CD4-positive, CD25-positive, alpha-beta regulatory T cell (primary cell): ENCODE results near the gene HRG. TPM values are rescaled to one million over a fixed set of nuclear protein-coding genes. Genes with fewer than 3 reads are reported as not detected.
"Not testable (repeated sequence)": the region's sequence is repeated elsewhere in the genome, so short reads cannot be mapped to it uniquely, and the experiment has no call there.

ENCODE experiments used
- ATAC-seq, 2 donors: fragments of 150-1000 bp; cut with Tn5 transposase; one replicate each; pipeline ENCODE4 v1.10.0; 2021; ENCODE audit warnings: low read depth in 2 of 2, moderate number of reproducible peaks in 2 of 2, moderate library complexity in 1 of 2
- DNase-seq, 3 donors: peaks; one replicate each; pipeline versions ENCODE4 v3.0.0 to v3.0.0-alpha.2; 2012 to 2022; ENCODE audit warnings: mixed read lengths in 1 of 3
- H3K27ac ChIP-seq: one replicate; pipeline ENCODE4 v1.7.0; 2013; ENCODE audit warnings: mild to moderate bottlenecking, low read length; ENCODE audit not compliant: insufficient read depth, poor library complexity, severe bottlenecking
- H3K27me3 ChIP-seq: one replicate; pipeline ENCODE4 v1.7.0; 2013; ENCODE audit warnings: low read length; ENCODE audit not compliant: control insufficient read depth, insufficient read depth
- H3K36me3 ChIP-seq: one replicate; pipeline ENCODE4 v1.7.0; 2013; ENCODE audit warnings: mild to moderate bottlenecking, low read length, moderate library complexity; ENCODE audit not compliant: control insufficient read depth, insufficient read depth
- H3K4me1 ChIP-seq: 2 replicates; pipeline ENCODE4 v1.7.0; 2013; ENCODE audit warnings: mild to moderate bottlenecking, low read length; ENCODE audit not compliant: insufficient read depth, control insufficient read depth, poor library complexity, severe bottlenecking
- H3K4me3 ChIP-seq: one replicate; pipeline ENCODE4 v1.7.0; 2013; ENCODE audit warnings: low read depth, mild to moderate bottlenecking, low read length, moderate library complexity
- H3K9me3 ChIP-seq, 2 experiments: 1 replicate in 1 of 2; 2 replicates in 1 of 2; pipeline ENCODE4 v1.7.0; 2013; ENCODE audit warnings: low read length in 2 of 2, mild to moderate bottlenecking in 1 of 2, moderate library complexity in 1 of 2; ENCODE audit not compliant: control insufficient read depth in 2 of 2
- H3K27ac Mint-ChIP-seq, 3 donors: one replicate each; pipeline ENCODE4 v1.8.0; 2020 to 2022; ENCODE audit warnings: mild to moderate bottlenecking in 3 of 3, mixed read lengths in 3 of 3, moderate library complexity in 2 of 3
- H3K27me3 Mint-ChIP-seq: one replicate; pipeline ENCODE4 v1.8.0; 2022; ENCODE audit warnings: mild to moderate bottlenecking, mixed read lengths
- H3K36me3 Mint-ChIP-seq: one replicate; pipeline ENCODE4 v1.8.0; 2020; ENCODE audit warnings: mixed read lengths
- H3K4me1 Mint-ChIP-seq, 4 donors: one replicate each; pipeline ENCODE4 v1.8.0; 2020 to 2022; ENCODE audit warnings: mixed read lengths in 4 of 4, mild to moderate bottlenecking in 1 of 4
- H3K4me3 Mint-ChIP-seq, 4 donors: one replicate each; pipeline ENCODE4 v1.8.0; 2020 to 2022; ENCODE audit warnings: mild to moderate bottlenecking in 4 of 4, mixed read lengths in 4 of 4, moderate library complexity in 3 of 4
- H3K9me3 Mint-ChIP-seq, 7 donors: one replicate each; pipeline ENCODE4 v1.8.0; 2020 to 2022; ENCODE audit warnings: mixed read lengths in 7 of 7, mild to moderate bottlenecking in 3 of 7, moderate library complexity in 2 of 7
- polyA plus RNA-seq, 4 donors: library from polyadenylated mRNA; unstranded; fragments of 300-500 nt; fragmentation: Illumina TruSeq; gene quantifications; one replicate each; pipeline ENCODE4 v1.2.3, GENCODE V29; 2021
- total RNA-seq: library from RNA; stranded (reverse); gene quantifications from one replicate; pipeline ENCODE4 v1.2.3, GENCODE V29; 2022

HRG gene
- total and polyA plus RNA-seq, 5 donors from 2014 or later: not detected

GRCh38 chr3:186686475-186686874 lies 20.7 kb downstream of the HRG start:
- H3K27ac ChIP-seq, ATAC-seq, H3K4me3 ChIP-seq, H3K4me1 Mint-ChIP-seq, H3K4me1 ChIP-seq, DNase-seq, H3K9me3 ChIP-seq, H3K36me3 ChIP-seq, H3K4me3 Mint-ChIP-seq, H3K36me3 Mint-ChIP-seq, H3K27ac Mint-ChIP-seq: not testable (repeated sequence)
- peaks cover 0 to 15% (median 6%) of the 10 kb centered on the region in 7 donors for H3K9me3 Mint-ChIP-seq
- H3K27me3 Mint-ChIP-seq: peaks cover 40% of the 10 kb centered on the region
- peaks cover 20% of the 10 kb centered on the region for H3K27me3 ChIP-seq

- no peaks in the 10 kb centered on the region for H3K36me3 Mint-ChIP-seq
- H3K27me3 ChIP-seq: peaks cover 21% of the 10 kb centered on the region
- H3K4me3 ChIP-seq: no peak overlapping the region
- H3K27ac Mint-ChIP-seq: no peak overlapping the region
- no peak overlapping the region for H3K27ac ChIP-seq
- H3K4me1 ChIP-seq: no peaks in the 10 kb centered on the region
- no peaks in the 10 kb centered on the region for H3K4me1 Mint-ChIP-seq
- H3K4me3 Mint-ChIP-seq: no peak overlapping the region
- peaks cover 34% of the 10 kb centered on the region for H3K27me3 Mint-ChIP-seq
- DNase-seq (no peak), ATAC-seq (no peak)
- H3K9me3 ChIP-seq: no peaks in the 10 kb centered on the region
- H3K36me3 ChIP-seq: no peaks in the 10 kb centered on the region
- peaks cover 0 to 15% (median 6%) of the 10 kb centered on the region in 7 donors for H3K9me3 Mint-ChIP-seq
These were observed 21.4 kb downstream of the HRG start for GRCh38 chr3:186687120-186687651.

- Mint-ChIP-seq H3K27me3 (peaks cover 31% of the 10 kb centered on the region), H3K9me3 (peaks cover 0 to 11% (median 3%) of the 10 kb centered on the region in 7 donors)
- ATAC-seq, DNase-seq, H3K36me3 ChIP-seq, H3K4me1 Mint-ChIP-seq, H3K4me3 Mint-ChIP-seq, H3K36me3 Mint-ChIP-seq, H3K9me3 ChIP-seq, H3K27ac Mint-ChIP-seq, H3K4me3 ChIP-seq, H3K27ac ChIP-seq, H3K4me1 ChIP-seq: not testable (repeated sequence)
- H3K27me3 ChIP-seq: peaks cover 20% of the 10 kb centered on the region
These were observed 24.5 kb downstream of the HRG start for GRCh38 chr3:186690304-186690703.

DNA sequence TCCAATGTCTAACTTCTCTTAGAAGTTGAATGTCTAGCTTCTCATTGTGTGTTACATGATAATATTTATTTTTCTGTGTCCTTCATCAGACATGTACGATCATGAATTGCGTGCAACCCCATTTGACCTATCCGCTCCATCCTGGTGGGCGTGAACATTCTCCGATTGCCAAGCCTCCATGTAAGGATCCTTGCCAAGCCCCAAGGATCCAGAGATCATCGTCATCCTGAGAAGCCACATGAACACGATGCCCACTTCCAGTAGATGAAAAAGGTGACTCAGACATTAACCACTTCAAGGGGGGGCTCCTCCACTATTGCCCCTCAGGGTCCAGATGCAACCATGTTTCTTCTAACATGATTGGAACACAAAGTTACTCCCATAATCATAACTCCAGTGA lies 25.9 kb downstream of the HRG start:
- H3K4me1 ChIP-seq: no peaks in the 10 kb centered on the region
- no peak for ATAC-seq
- peaks cover 19% of the 10 kb centered on the region for H3K27me3 ChIP-seq
- no peaks in the 10 kb centered on the region for H3K36me3 Mint-ChIP-seq
- H3K9me3 ChIP-seq: no peaks in the 10 kb centered on the region
- H3K9me3 Mint-ChIP-seq: peaks cover 0 to 4% (median 0%) of the 10 kb centered on the region in 7 donors
- no peak overlapping the region for H3K27ac ChIP-seq
- DNase-seq: no peak
- H3K27me3 Mint-ChIP-seq: peaks cover 22% of the 10 kb centered on the region
- H3K4me1 Mint-ChIP-seq: no peaks in the 10 kb centered on the region
- H3K27ac Mint-ChIP-seq: no peak overlapping the region
- no peak overlapping the region for H3K4me3 ChIP-seq
- no peak overlapping the region for H3K4me3 Mint-ChIP-seq
- H3K36me3 ChIP-seq: no peaks in the 10 kb centered on the region

- Mint-ChIP-seq H3K27ac (no peak overlapping the region), H3K9me3 (peaks cover 0 to 4% (median 0%) of the 10 kb centered on the region in 7 donors), H3K4me1 (no peaks in the 10 kb centered on the region), H3K36me3 (no peaks in the 10 kb centered on the region), H3K27me3 (peaks cover 12% of the 10 kb centered on the region), H3K4me3 (no peak overlapping the region)
- no peak overlapping the region for H3K27ac ChIP-seq
- no peaks in the 10 kb centered on the region for H3K36me3 ChIP-seq
- H3K9me3 ChIP-seq: no peaks in the 10 kb centered on the region
- DNase-seq (no peak), ATAC-seq (no peak)
- H3K27me3 ChIP-seq: peaks cover 14% of the 10 kb centered on the region
- no peak overlapping the region for H3K4me3 ChIP-seq
- H3K4me1 ChIP-seq: no peaks in the 10 kb centered on the region
These were observed 28.0 kb downstream of the HRG start for GRCh38 chr3:186693843-186694242.

GRCh38 chr3:186694288-186695032 lies 28.6 kb downstream of the HRG start:
- Mint-ChIP-seq H3K4me1 (no peaks in the 10 kb centered on the region), H3K27me3 (peaks cover 12% of the 10 kb centered on the region), H3K36me3 (no peaks in the 10 kb centered on the region), H3K27ac (no peak overlapping the region), H3K4me3 (no peak overlapping the region), H3K9me3 (peaks cover 0 to 4% (median 0%) of the 10 kb centered on the region in 7 donors)
- DNase-seq: no peak
- H3K4me1 ChIP-seq: no peaks in the 10 kb centered on the region
- no peak overlapping the region for H3K4me3 ChIP-seq
- H3K9me3 ChIP-seq: no peaks in the 10 kb centered on the region
- no peak for ATAC-seq
- peaks cover 14% of the 10 kb centered on the region for H3K27me3 ChIP-seq
- no peak overlapping the region for H3K27ac ChIP-seq
- H3K36me3 ChIP-seq: no peaks in the 10 kb centered on the region

GRCh38 chr3:186696522-186696921 lies 30.7 kb downstream of the HRG start:
- Mint-ChIP-seq H3K4me3 (no peak overlapping the region), H3K27ac (no peak overlapping the region), H3K27me3 (peaks cover 28% of the 10 kb centered on the region), H3K9me3 (no peaks in the 10 kb centered on the region), H3K36me3 (no peaks in the 10 kb centered on the region), H3K4me1 (no peaks in the 10 kb centered on the region)
- Histone ChIP-seq H3K36me3 (no peaks in the 10 kb centered on the region), H3K9me3 (no peaks in the 10 kb centered on the region), H3K4me1 (no peaks in the 10 kb centered on the region), H3K4me3 (no peak overlapping the region), H3K27ac (no peak overlapping the region), H3K27me3 (peaks cover 11% of the 10 kb centered on the region)
- ATAC-seq: no peak
- no peak for DNase-seq

DNA sequence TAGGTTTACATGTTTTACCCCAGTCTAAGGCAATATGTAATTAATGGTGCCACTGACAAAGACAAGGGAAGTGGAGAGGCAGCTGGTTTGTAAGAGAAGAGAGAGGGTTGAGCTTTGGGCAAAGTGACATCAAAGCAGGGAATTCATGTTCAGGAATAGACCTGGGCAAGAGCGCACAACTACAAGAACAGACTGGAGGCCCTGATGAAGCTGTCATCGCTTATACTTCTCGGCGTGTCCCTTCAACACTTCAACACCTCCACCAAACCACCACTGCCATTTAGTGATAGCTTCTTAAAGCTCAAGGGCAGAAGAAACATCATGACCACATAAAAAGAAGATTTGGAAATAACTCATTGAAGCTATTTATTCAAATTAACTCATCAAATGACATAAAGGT lies 31.7 kb downstream of the HRG start:
- no peak for DNase-seq
- no peak for ATAC-seq
- Mint-ChIP-seq H3K36me3 (no peaks in the 10 kb centered on the region), H3K9me3 (no peaks in the 10 kb centered on the region), H3K27me3 (peaks cover 34% of the 10 kb centered on the region), H3K4me3 (no peak overlapping the region), H3K4me1 (no peaks in the 10 kb centered on the region), H3K27ac (no peak overlapping the region)
- H3K4me1 ChIP-seq: no peaks in the 10 kb centered on the region
- no peak overlapping the region for H3K4me3 ChIP-seq
- H3K27me3 ChIP-seq: peaks cover 11% of the 10 kb centered on the region
- H3K36me3 ChIP-seq: no peaks in the 10 kb centered on the region
- H3K27ac ChIP-seq: no peak overlapping the region
- no peaks in the 10 kb centered on the region for H3K9me3 ChIP-seq
